ENCODE measurements around the gene RGS8.

RGS8 gene

GRCh38 chr1:182662121-182662890 is 22.1 kb downstream of the RGS8 start:
- TF ChIP-seq SIN3A (IDR thresholded peaks at IDR 0.05; ENCODE audit: borderline replicate concordance, insufficient read depth, low read length) (no peak), TAF1 (IDR thresholded peaks at IDR 0.05; ENCODE audit: borderline replicate concordance, insufficient read depth, low read length) (no peak), FOXP2 (optimal IDR thresholded peaks at IDR 0.05; ENCODE audit: borderline replicate concordance, extremely low read depth, extremely low read length, insufficient read depth) (no peak), REST (IDR thresholded peaks at IDR 0.05; ENCODE audit: insufficient read depth in 1 of 2, low read depth in 2 of 2, low read length in 2 of 2) (no peak), POLR2AphosphoS5 (IDR thresholded peaks at IDR 0.05; ENCODE audit: low read depth, low read length) (no peak)

- TF ChIP-seq TAF1 (IDR thresholded peaks at IDR 0.05; ENCODE audit: borderline replicate concordance, insufficient read depth, low read length) (no peak), REST (IDR thresholded peaks at IDR 0.05; ENCODE audit: insufficient read depth in 1 of 2, low read depth in 2 of 2, low read length in 2 of 2) (no peak)
These were observed 26.3 kb downstream of the RGS8 start for GRCh38 chr1:182658055-182658454.

GRCh38 chr1:182656842-182657397 is 27.5 kb downstream of the RGS8 start:
- TF ChIP-seq SIN3A (IDR thresholded peaks at IDR 0.05; ENCODE audit: borderline replicate concordance, insufficient read depth, low read length) (no peak), POLR2AphosphoS5 (IDR thresholded peaks at IDR 0.05; ENCODE audit: low read depth, low read length) (no peak), REST (IDR thresholded peaks at IDR 0.05; ENCODE audit: insufficient read depth in 1 of 2, low read depth in 2 of 2, low read length in 2 of 2) (no peak)

- TF ChIP-seq FOXP2 (optimal IDR thresholded peaks at IDR 0.05; ENCODE audit: borderline replicate concordance, extremely low read depth, extremely low read length, insufficient read depth) (no peak), SIN3A (IDR thresholded peaks at IDR 0.05; ENCODE audit: borderline replicate concordance, insufficient read depth, low read length) (no peak), TAF1 (IDR thresholded peaks at IDR 0.05; ENCODE audit: borderline replicate concordance, insufficient read depth, low read length) (no peak), REST (IDR thresholded peaks at IDR 0.05; ENCODE audit: insufficient read depth in 1 of 2, low read depth in 2 of 2, low read length in 2 of 2) (no peak), POLR2AphosphoS5 (IDR thresholded peaks at IDR 0.05; ENCODE audit: low read depth, low read length) (no peak)
These were observed 30.4 kb downstream of the RGS8 start for GRCh38 chr1:182653986-182654385.

- TF ChIP-seq REST (IDR thresholded peaks at IDR 0.05; ENCODE audit: insufficient read depth in 1 of 2, low read depth in 2 of 2, low read length in 2 of 2) (no peak), FOXP2 (optimal IDR thresholded peaks at IDR 0.05; ENCODE audit: borderline replicate concordance, extremely low read depth, extremely low read length, insufficient read depth) (no peak), POLR2AphosphoS5 (IDR thresholded peaks at IDR 0.05; ENCODE audit: low read depth, low read length) (no peak), SIN3A (IDR thresholded peaks at IDR 0.05; ENCODE audit: borderline replicate concordance, insufficient read depth, low read length) (no peak), TAF1 (IDR thresholded peaks at IDR 0.05; ENCODE audit: borderline replicate concordance, insufficient read depth, low read length) (no peak)
These were observed 31.5 kb downstream of the RGS8 start for GRCh38 chr1:182652933-182653332.

Measured in PFSK-1 (cell line).